Thyroid gland (tissue), 4 donors: Measurements from ENCODE around the gene TBC1D22A.

Source experiments
- POLR2A ChIP-seq, 2 donors: fragments of 450-650 bp; IDR thresholded peaks; one replicate each; pipeline ENCODE4 v1.6.1; 2017; ENCODE audit warnings: antibody characterized with exemption in 2 of 2, mild to moderate bottlenecking in 2 of 2, moderate library complexity in 1 of 2
- TF ChIP-seq, protein P1 (sequence below), 6 experiments: fragments of 200-600 bp in 3 of 6; fragments of 450-650 bp in 3 of 6; sonication (generic) in 3 of 6; IDR thresholded peaks; one replicate each; pipeline ENCODE4 v1.5.1; 2016 to 2019; ENCODE audit warnings: antibody characterized with exemption in 6 of 6, mild to moderate bottlenecking in 2 of 6, inconsistent platforms in 1 of 6, moderate library complexity in 1 of 6

- TF ChIP-seq, protein P1, sequence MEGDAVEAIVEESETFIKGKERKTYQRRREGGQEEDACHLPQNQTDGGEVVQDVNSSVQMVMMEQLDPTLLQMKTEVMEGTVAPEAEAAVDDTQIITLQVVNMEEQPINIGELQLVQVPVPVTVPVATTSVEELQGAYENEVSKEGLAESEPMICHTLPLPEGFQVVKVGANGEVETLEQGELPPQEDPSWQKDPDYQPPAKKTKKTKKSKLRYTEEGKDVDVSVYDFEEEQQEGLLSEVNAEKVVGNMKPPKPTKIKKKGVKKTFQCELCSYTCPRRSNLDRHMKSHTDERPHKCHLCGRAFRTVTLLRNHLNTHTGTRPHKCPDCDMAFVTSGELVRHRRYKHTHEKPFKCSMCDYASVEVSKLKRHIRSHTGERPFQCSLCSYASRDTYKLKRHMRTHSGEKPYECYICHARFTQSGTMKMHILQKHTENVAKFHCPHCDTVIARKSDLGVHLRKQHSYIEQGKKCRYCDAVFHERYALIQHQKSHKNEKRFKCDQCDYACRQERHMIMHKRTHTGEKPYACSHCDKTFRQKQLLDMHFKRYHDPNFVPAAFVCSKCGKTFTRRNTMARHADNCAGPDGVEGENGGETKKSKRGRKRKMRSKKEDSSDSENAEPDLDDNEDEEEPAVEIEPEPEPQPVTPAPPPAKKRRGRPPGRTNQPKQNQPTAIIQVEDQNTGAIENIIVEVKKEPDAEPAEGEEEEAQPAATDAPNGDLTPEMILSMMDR (IDR thresholded peaks at IDR 0.05) = no peak
- TF ChIP-seq POLR2A (IDR thresholded peaks at IDR 0.05) = no peak
Measured at GRCh38 chr22:46764779-46765485, 2.5 kb downstream of the TBC1D22A start.
